HG02938 (cell line): ENCODE data around the gene PLEKHF1.
"Not testable (repeated sequence)": the region's sequence is repeated elsewhere in the genome, so short reads cannot be mapped to it uniquely, and the experiment has no call there.

Source experiments
- ATAC-seq: cut with Tn5 transposase; IDR thresholded peaks from one replicate; pipeline ENCODE4 v1.9.1; 2021; ENCODE audit warnings: mild to moderate bottlenecking, moderate library complexity; ENCODE audit not compliant: unreplicated experiment

The PLEKHF1 gene, protein sequence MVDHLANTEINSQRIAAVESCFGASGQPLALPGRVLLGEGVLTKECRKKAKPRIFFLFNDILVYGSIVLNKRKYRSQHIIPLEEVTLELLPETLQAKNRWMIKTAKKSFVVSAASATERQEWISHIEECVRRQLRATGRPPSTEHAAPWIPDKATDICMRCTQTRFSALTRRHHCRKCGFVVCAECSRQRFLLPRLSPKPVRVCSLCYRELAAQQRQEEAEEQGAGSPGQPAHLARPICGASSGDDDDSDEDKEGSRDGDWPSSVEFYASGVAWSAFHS

GRCh38 chr19:29665215-29665825, at the start of gene PLEKHF1:
PLEKHF1 (plus strand) TSS chr19:29665461; CDS start chr19:29673840, 8,379 bp downstream.
- peak; percentile 69 for ATAC-seq

GRCh38 chr19:29615891-29616425, 49.3 kb upstream of the PLEKHF1 start:
- no peak for ATAC-seq

DNA sequence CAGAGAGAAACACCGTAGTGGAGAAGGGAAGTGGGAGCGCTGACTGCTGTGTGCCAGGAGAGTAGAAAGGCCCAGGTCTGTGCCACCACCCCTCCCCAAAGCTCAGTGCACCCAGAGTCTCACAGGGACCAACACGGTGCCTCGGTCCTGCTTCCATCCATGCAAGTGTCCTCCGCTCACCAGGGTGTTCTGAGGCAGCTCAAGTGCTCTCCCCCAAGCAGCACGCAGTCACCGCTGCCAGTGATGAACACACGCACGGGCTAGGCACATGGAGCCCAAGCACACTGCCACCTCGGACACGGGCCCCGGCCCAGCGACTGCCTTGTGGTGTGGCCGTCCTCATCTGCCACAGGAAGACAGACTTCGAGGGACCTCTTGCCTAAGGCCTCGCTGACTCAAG, 48.7 kb upstream of the PLEKHF1 start:
- no peak for ATAC-seq

- ATAC-seq, result no peak
Measured at GRCh38 chr19:29617366-29618266, 47.6 kb upstream of the PLEKHF1 start.

- ATAC-seq, result no peak
Measured at GRCh38 chr19:29618434-29618833, 46.8 kb upstream of the PLEKHF1 start.

- ATAC-seq, result no peak
Measured at GRCh38 chr19:29618871-29619270, 46.4 kb upstream of the PLEKHF1 start.

DNA sequence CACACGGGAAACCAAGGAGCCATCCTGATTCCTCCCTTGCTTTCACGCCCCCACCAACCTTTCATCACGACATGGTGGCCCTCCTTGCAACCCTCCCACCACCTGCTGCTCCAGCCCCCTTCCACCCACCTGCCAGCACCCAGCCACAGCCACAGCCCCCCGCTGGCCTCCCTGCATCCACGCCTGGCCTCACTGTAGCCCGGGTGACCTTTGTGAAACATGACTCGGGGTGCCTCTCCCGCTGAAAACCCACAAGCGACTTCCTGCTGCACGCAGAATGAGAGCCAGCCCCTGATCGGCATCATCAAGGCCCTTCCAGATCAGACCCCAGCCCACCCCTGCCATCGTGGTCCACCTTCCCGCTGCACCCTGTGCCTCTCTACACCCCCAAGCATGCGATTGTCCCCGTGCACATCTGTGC, 44.3 kb upstream of the PLEKHF1 start:
- ATAC-seq, result no peak

DNA sequence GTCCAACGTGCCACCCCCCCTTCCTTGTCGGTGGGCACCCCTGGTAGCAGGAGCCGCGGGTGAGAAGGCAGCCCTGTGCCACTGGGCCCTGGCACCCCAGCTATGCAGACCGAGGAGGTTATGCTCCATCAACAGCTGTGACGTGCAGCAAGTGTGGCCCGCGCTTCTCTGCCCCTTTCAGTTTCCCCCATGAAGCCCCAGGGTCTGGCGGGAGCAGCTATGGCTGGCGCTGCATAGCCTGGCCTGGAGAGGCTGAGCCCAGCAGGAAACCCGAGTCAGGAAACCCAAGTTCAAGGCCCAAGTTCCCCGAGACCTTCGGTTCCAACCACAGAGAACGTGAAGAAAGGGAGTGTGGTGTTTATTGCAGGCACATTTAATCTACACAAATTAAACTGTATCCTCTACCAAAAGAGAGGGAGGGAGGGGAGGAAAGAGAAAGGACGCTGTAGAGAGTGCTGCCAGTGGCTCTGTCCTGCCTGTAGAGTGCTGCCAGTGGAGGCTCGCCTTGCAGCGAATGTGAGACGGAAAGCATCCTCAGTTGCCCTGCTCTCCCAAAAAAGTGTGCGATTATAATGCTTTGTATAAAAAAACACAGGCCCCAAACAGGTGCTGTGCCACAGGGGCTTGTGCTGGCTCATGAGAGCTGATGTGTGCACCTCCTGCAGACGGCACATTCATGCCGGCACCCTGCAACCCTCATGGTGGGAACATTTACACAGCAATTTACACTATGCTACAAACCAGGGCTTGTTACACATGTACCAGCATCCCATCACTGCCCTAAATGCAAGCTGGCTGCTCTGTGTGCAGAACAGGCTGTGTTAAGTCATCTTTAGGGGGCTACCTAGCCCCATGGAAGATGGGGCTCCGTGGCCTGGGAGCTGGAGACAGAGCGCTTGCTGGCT, 42.8 kb upstream of the PLEKHF1 start:
- no peak for ATAC-seq

- no peak for ATAC-seq
Measured at GRCh38 chr19:29623726-29624488, 41.4 kb upstream of the PLEKHF1 start.

- no peak for ATAC-seq
Measured at GRCh38 chr19:29624489-29625185, 40.6 kb upstream of the PLEKHF1 start.

DNA sequence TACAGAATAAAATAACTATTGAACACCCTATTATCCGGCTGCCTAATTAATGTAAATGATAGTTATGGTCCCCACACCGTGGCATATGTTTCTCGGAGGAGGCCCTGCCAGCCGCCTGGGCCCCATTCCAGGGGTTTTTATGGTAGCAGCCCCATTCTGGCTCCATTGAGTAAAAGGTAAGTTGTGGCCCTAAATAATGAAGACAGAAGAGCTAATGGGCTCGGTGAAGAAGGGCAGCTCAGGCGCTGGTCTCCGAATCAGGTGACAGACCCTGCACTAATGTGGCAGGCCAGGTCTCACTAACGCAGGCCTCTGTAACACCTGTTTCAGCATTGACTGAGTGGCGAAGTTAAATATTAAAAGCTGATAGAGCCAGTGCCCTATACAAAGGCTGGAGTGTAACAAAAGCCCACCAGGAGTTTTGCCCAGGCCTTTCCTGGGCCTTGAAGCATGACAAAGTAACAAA, 40.0 kb upstream of the PLEKHF1 start:
- ATAC-seq, result no peak

GRCh38 chr19:29626386-29626785, 38.9 kb upstream of the PLEKHF1 start:
- no peak for ATAC-seq

- ATAC-seq, result not testable (repeated sequence)
Measured at GRCh38 chr19:29626832-29627231, 38.4 kb upstream of the PLEKHF1 start.

- ATAC-seq, result no peak
Measured at GRCh38 chr19:29628661-29629385, 36.4 kb upstream of the PLEKHF1 start.

- ATAC-seq, result no peak
Measured at GRCh38 chr19:29629836-29630534, 35.3 kb upstream of the PLEKHF1 start.

DNA sequence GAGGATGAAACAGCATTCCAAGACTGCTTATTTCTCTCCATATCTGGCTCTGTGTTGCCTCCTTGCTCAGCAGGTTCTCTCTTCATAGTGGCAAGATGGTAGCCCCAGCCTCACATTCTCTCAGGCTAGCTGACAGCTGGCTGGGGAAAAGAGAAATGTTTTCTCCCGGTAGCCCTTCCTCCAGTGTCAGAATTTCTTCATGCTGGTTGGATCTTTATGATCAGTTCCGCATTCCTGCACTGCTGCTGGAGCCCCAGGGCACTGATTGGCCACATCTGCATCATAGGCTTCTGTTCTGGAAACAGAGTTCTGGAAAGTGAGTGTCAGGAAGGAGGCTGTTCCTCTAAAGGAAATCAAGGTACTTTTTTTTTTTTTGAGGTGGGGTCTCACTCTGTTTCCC, 34.6 kb upstream of the PLEKHF1 start:
- no peak for ATAC-seq

- no peak for ATAC-seq
Measured at GRCh38 chr19:29631450-29631849, 33.8 kb upstream of the PLEKHF1 start.

DNA sequence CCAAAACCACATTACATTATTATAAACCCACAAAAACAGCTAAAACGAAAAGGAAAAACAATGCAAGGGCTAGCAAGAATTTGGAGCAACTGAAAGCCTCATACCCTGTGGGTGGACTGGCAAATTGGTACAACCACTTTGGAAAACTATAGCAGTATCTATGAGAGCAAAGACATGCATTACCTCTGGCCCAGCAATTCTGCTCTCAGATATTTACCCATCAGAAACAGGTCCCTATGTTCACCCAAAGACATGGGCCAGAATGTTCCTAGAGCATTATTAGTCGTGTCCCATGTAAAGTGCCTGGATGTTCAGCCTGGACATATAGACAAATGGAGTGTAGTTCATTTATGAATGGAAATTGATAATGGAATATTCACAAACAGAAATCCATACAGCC, 31.3 kb upstream of the PLEKHF1 start:
- no peak for ATAC-seq
